Measurements from ENCODE around the gene MIAT.
"Not testable (repeated sequence)": the region's sequence is repeated elsewhere in the genome, so short reads cannot be mapped to it uniquely, and the experiment has no call there.

Gene MIAT

DNA sequence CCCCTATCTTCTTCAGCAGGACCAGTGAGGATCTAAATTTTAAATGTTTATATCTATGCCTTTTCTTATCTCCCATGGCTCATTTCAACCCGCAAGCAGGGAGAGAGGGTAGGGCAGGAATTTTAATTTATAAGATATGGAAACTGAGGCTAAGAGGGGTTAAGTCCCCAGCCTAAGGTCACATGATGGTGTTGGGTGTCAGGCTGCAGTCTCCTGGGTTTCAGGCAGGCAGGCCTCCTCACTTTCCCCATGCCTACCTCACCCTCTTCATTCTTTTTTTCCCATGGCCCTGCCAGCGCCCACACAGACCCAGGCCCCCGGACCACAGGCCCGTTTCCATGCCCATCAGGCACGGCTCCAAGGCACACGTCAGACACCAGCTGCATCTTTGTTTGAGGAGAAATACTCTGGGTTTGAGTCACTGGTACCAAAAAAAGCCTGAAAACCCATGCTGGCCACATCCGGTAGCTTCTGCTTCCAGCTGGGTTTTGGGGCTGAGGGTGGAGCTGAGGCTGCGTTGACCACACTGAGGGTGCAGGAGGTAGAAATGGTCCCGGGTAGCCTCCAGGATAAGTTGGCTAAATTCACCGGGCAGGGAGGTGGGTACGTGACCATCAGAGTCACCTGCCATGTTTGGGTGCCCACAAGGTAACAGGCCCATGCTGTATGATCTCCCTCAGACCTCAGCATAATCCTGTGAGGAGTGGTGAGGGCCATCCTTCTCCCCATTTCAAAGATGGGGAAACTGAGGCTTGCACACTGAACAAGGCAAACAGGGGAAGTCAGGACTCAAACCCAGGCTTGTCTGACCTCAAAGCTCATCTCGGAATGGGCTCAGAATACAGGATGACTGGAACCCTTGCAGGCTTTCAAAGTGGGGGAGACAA lies 47.1 kb upstream of the MIAT start:
- H3K9ac ChIP-seq (ENCODE audit: low read depth, low read length, poor library complexity, severe bottlenecking): no peak overlapping the region
- no peak overlapping the region for H3K4me3 ChIP-seq (ENCODE audit: low read length, poor library complexity, severe bottlenecking)
- TF ChIP-seq CTCF (conservative IDR thresholded peaks at IDR 0.05; ENCODE audit: low read length) (no peak), EZH2phosphoT487 (IDR thresholded peaks at IDR 0.05; ENCODE audit: borderline replicate concordance) (no peak)
- H3K79me2 ChIP-seq (ENCODE audit: insufficient read depth, low read length): no peaks in the 10 kb centered on the region
- H3K4me1 ChIP-seq (ENCODE audit: insufficient read depth, low read length, poor library complexity, severe bottlenecking): no peaks in the 10 kb centered on the region
- H3K9me2 ChIP-seq (replicated peaks; ENCODE audit: low read depth, low read length): no peaks in the 10 kb centered on the region
- no peaks in the 10 kb centered on the region for H3K9me3 ChIP-seq (ENCODE audit: insufficient read depth, low read depth, low read length)
- H3K4me2 ChIP-seq (ENCODE audit: low read depth, low read length, poor library complexity, severe bottlenecking): no peak overlapping the region
- no peaks in the 10 kb centered on the region for H4K20me1 ChIP-seq (ENCODE audit: insufficient read depth, low read length, poor library complexity, severe bottlenecking)
- no peaks in the 10 kb centered on the region for H3K36me3 ChIP-seq (ENCODE audit: insufficient read depth, low read length)
- H2AFZ ChIP-seq (ENCODE audit: low read length): no peak overlapping the region
- H3K27me3 ChIP-seq (ENCODE audit: insufficient read depth, low read length, poor library complexity, severe bottlenecking): no peaks in the 10 kb centered on the region
- no peaks in the 10 kb centered on the region for H3F3A ChIP-seq (ENCODE audit: low read depth)

DNA sequence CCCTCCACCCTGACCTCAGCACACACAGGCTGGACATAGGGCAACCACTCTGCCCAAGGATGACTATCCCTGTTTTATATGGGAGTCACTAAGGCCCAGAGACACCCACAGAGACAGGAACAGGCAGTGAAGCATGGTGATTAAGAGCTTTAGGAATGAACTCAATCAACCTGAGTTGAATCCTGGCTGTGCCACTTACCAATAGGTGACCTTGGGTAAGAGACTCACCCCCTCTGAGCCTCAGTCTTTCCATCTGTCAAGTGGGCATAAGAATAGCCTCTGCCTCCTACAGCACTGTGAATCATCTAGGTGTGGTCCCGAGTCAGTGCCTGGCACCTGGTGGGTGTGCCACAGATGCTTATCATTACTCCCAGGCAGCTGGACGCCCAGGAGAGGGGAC lies 46.4 kb upstream of the MIAT start:
- no peak overlapping the region for H2AFZ ChIP-seq (ENCODE audit: low read length)
- H3K4me2 ChIP-seq (ENCODE audit: low read depth, low read length, poor library complexity, severe bottlenecking): no peak overlapping the region
- no peak overlapping the region for H3K4me3 ChIP-seq (ENCODE audit: low read length, poor library complexity, severe bottlenecking)
- H3K27me3 ChIP-seq (ENCODE audit: insufficient read depth, low read length, poor library complexity, severe bottlenecking): no peaks in the 10 kb centered on the region
- no peaks in the 10 kb centered on the region for H3F3A ChIP-seq (ENCODE audit: low read depth)
- no peaks in the 10 kb centered on the region for H3K79me2 ChIP-seq (ENCODE audit: insufficient read depth, low read length)
- no peaks in the 10 kb centered on the region for H3K4me1 ChIP-seq (ENCODE audit: insufficient read depth, low read length, poor library complexity, severe bottlenecking)
- H3K36me3 ChIP-seq (ENCODE audit: insufficient read depth, low read length): no peaks in the 10 kb centered on the region
- H3K9ac ChIP-seq (ENCODE audit: low read depth, low read length, poor library complexity, severe bottlenecking): no peak overlapping the region
- no peaks in the 10 kb centered on the region for H3K9me3 ChIP-seq (ENCODE audit: insufficient read depth, low read depth, low read length)
- TF ChIP-seq EZH2phosphoT487 (IDR thresholded peaks at IDR 0.05; ENCODE audit: borderline replicate concordance): no peak
- no peak for TF ChIP-seq CTCF (conservative IDR thresholded peaks at IDR 0.05; ENCODE audit: low read length)
- H4K20me1 ChIP-seq (ENCODE audit: insufficient read depth, low read length, poor library complexity, severe bottlenecking): no peaks in the 10 kb centered on the region
- no peaks in the 10 kb centered on the region for H3K9me2 ChIP-seq (replicated peaks; ENCODE audit: low read depth, low read length)

DNA sequence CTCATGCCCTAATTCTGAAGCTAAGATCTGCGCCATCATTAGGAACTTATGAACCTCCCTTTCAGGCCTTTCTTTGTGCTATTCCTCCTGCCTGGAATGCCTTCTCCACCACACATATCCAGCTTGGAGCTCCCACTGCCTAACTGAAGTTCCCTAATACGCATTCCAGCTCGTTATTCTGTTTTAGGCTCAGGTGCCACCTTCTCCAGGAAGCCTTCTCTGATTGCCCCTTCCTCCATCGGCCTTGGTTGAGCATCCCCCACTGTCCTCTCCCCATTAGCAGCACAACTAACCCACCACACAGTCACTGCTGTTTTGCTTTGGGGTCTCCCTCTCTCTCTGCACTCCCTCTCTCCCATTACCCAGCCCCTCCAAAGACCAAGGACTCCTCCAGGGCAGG lies 44.7 kb upstream of the MIAT start:
- H3K9me3 ChIP-seq (ENCODE audit: insufficient read depth, low read depth, low read length): no peaks in the 10 kb centered on the region

GRCh38 chr22:26613753-26614152 lies 43.6 kb upstream of the MIAT start:
- H3K4me2 ChIP-seq (ENCODE audit: low read depth, low read length, poor library complexity, severe bottlenecking); H3F3A ChIP-seq (ENCODE audit: low read depth); H4K20me1 ChIP-seq (ENCODE audit: insufficient read depth, low read length, poor library complexity, severe bottlenecking); H3K79me2 ChIP-seq (ENCODE audit: insufficient read depth, low read length); H3K36me3 ChIP-seq (ENCODE audit: insufficient read depth, low read length); H3K4me3 ChIP-seq (ENCODE audit: low read length, poor library complexity, severe bottlenecking); H3K9ac ChIP-seq (ENCODE audit: low read depth, low read length, poor library complexity, severe bottlenecking); H3K9me2 ChIP-seq (replicated peaks; ENCODE audit: low read depth, low read length); H2AFZ ChIP-seq (ENCODE audit: low read length); H3K27me3 ChIP-seq (ENCODE audit: insufficient read depth, low read length, poor library complexity, severe bottlenecking); H3K9me3 ChIP-seq (ENCODE audit: insufficient read depth, low read depth, low read length): not testable (repeated sequence)
- H3K4me1 ChIP-seq (ENCODE audit: insufficient read depth, low read length, poor library complexity, severe bottlenecking): peaks cover 18% of the 10 kb centered on the region

More for the DNA sequence above, 44.7 kb upstream of the MIAT start:
- H3K4me3 ChIP-seq (ENCODE audit: low read length, poor library complexity, severe bottlenecking): no peak overlapping the region
- no peaks in the 10 kb centered on the region for H4K20me1 ChIP-seq (ENCODE audit: insufficient read depth, low read length, poor library complexity, severe bottlenecking)
- no peaks in the 10 kb centered on the region for H3K9me2 ChIP-seq (replicated peaks; ENCODE audit: low read depth, low read length)
- no peak overlapping the region for H3K9ac ChIP-seq (ENCODE audit: low read depth, low read length, poor library complexity, severe bottlenecking)
- H3K4me2 ChIP-seq (ENCODE audit: low read depth, low read length, poor library complexity, severe bottlenecking): no peak overlapping the region
- H3K4me1 ChIP-seq (ENCODE audit: insufficient read depth, low read length, poor library complexity, severe bottlenecking): peaks cover 13% of the 10 kb centered on the region
- no peak overlapping the region for H2AFZ ChIP-seq (ENCODE audit: low read length)
- no peaks in the 10 kb centered on the region for H3K27me3 ChIP-seq (ENCODE audit: insufficient read depth, low read length, poor library complexity, severe bottlenecking)
- no peaks in the 10 kb centered on the region for H3K36me3 ChIP-seq (ENCODE audit: insufficient read depth, low read length)
- no peaks in the 10 kb centered on the region for H3K79me2 ChIP-seq (ENCODE audit: insufficient read depth, low read length)
- TF ChIP-seq CTCF (conservative IDR thresholded peaks at IDR 0.05; ENCODE audit: low read length): no peak
- no peak for TF ChIP-seq EZH2phosphoT487 (IDR thresholded peaks at IDR 0.05; ENCODE audit: borderline replicate concordance)
- H3F3A ChIP-seq (ENCODE audit: low read depth): no peaks in the 10 kb centered on the region

All from Loucy (cell line).